SH-SY5Y (cell line): ENCODE results near the gene MAB21L4.

Experiments
- GATA2 ChIP-seq: IDR thresholded peaks from 2 replicates; pipeline ENCODE4 v1.6.1; 2011; ENCODE audit warnings: mild to moderate bottlenecking, low read depth, low read length
- GATA3 ChIP-seq: IDR thresholded peaks from 2 replicates; pipeline ENCODE4 v1.6.1; 2011; ENCODE audit warnings: low read depth, mild to moderate bottlenecking, low read length, moderate library complexity

DNA sequence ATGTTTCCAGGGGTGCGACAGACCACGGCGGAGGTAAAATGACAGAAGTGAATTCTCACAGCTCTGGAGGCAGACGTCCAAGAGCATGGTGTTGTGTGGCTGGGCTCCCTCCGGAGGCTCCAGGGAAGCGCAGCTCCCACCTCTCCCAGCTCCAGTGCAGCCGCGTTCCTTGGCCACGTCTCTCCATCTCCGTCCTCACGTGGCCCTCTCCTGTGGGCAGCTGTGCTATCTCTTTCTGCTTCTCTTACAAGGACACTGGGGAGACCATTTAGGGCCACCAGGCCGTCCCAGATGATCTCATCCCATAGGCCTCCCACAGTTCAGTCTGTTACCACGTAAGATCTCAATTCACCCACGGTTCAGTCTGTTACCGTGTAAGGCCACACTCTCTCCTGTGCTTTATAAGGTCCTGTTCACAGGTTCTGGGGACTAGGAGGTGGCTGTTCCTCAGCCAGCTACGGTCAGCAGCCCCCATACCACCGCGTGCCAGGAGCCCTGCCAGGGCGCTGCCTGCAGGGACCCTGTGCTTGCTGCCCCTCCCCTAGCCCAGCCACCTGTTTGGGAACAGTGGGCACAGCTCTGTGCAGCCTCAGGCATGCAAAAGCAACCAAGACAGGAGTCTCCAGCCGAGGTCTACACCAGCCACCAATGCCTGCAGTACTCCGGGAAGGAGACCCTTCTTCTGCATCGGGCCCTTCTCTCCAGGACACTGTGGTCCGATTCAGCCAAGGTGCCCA is 2.9 kb upstream of the MAB21L4 start:
- TF ChIP-seq GATA2 (no peak), GATA3 (no peak)
